CD14-positive monocyte (primary cell): ENCODE measurements around the gene CUL4A. TPM values are rescaled to one million over a fixed set of nuclear protein-coding genes. Genes with fewer than 3 reads are reported as not detected.

Experiments used
- DNase-seq, 3 donors: peaks; one replicate each; pipeline ENCODE4 v3.0.0-alpha.2; 2011 to 2022
- H2AFZ ChIP-seq: 2 replicates; pipeline ENCODE4 v1.6.0; 2012; ENCODE audit warnings: mild to moderate bottlenecking, low read depth, low read length, inconsistent platforms; ENCODE audit not compliant: insufficient read depth, poor library complexity, severe bottlenecking
- H3K27ac ChIP-seq, 2 donors: 1 replicate in 1 of 2; 2 replicates in 1 of 2; pipeline ENCODE4 v1.5.1; 2012 to 2013; ENCODE audit warnings: low read length in 2 of 2, control low read depth in 1 of 2, inconsistent platforms in 1 of 2, low read depth in 1 of 2, mild to moderate bottlenecking in 1 of 2
- H3K27me3 ChIP-seq, 2 donors: one replicate each; pipeline versions ENCODE4 v1.6.0 to v1.6.1; 2011 to 2013; ENCODE audit warnings: low read length in 2 of 2; ENCODE audit not compliant: control insufficient read depth in 2 of 2, insufficient read depth in 2 of 2
- H3K36me3 ChIP-seq, 2 donors: replicated peaks in 1 of 2; 1 replicate in 1 of 2; 2 replicates in 1 of 2; pipeline versions ENCODE4 v1.5.1 to v1.6.1; 2012 to 2013; ENCODE audit warnings: low read length in 2 of 2, control low read depth in 1 of 2, inconsistent platforms in 1 of 2, mild to moderate bottlenecking in 1 of 2; ENCODE audit not compliant: insufficient read depth in 2 of 2, control insufficient read depth in 1 of 2
- H3K4me1 ChIP-seq, 2 donors: 1 replicate in 1 of 2; 2 replicates in 1 of 2; pipeline versions ENCODE4 v1.5.1 to v1.6.1; 2012 to 2013; ENCODE audit warnings: low read length in 2 of 2, control low read depth in 1 of 2, inconsistent platforms in 1 of 2, mild to moderate bottlenecking in 1 of 2, moderate library complexity in 1 of 2; ENCODE audit not compliant: insufficient read depth in 2 of 2, control insufficient read depth in 1 of 2
- H3K4me2 ChIP-seq: replicated peaks from 2 replicates; pipeline ENCODE3; 2012; ENCODE audit warnings: low read length, moderate library complexity, mild to moderate bottlenecking; ENCODE audit not compliant: poor library complexity, severe bottlenecking; ENCODE audit errors: extremely low read depth
- H3K4me3 ChIP-seq, 3 experiments: fragments of 200-600 bp in 1 of 3; sonication (generic) in 1 of 3; replicated peaks in 1 of 3; 1 replicate in 2 of 3; 2 replicates in 1 of 3; pipeline ENCODE4 v1.5.1; 2011 to 2013; ENCODE audit warnings: low read length in 3 of 3, mild to moderate bottlenecking in 3 of 3, control low read depth in 2 of 3, low read depth in 2 of 3, inconsistent platforms in 1 of 3, moderate library complexity in 1 of 3
- H3K79me2 ChIP-seq: 2 replicates; pipeline ENCODE4 v1.6.0; 2012; ENCODE audit warnings: mild to moderate bottlenecking, control low read depth, inconsistent platforms, low read length, moderate library complexity; ENCODE audit not compliant: insufficient read depth
- H3K9ac ChIP-seq: 2 replicates; pipeline ENCODE4 v1.6.0; 2017; ENCODE audit warnings: low read length, mild to moderate bottlenecking; ENCODE audit not compliant: insufficient read depth, poor library complexity, severe bottlenecking
- H3K9me3 ChIP-seq, 2 donors: replicated peaks in 1 of 2; 1 replicate in 1 of 2; 2 replicates in 1 of 2; pipeline versions ENCODE4 v1.5.1 to v1.6.1; 2012 to 2013; ENCODE audit warnings: low read length in 2 of 2, control low read depth in 1 of 2; ENCODE audit not compliant: control insufficient read depth in 1 of 2, insufficient read depth in 1 of 2
- H4K20me1 ChIP-seq: 2 replicates; pipeline ENCODE4 v1.6.0; 2012; ENCODE audit warnings: mild to moderate bottlenecking, low read length, control low read depth, moderate library complexity; ENCODE audit not compliant: insufficient read depth
- H3K27ac Mint-ChIP-seq, 7 donors: one replicate each; pipeline ENCODE4 v1.8.0; 2020; ENCODE audit warnings: mild to moderate bottlenecking in 7 of 7, mixed read lengths in 7 of 7, moderate library complexity in 6 of 7, inconsistent platforms in 2 of 7
- H3K27me3 Mint-ChIP-seq, 3 donors: one replicate each; pipeline ENCODE4 v1.8.0; 2021 to 2022; ENCODE audit warnings: low read depth in 3 of 3, mild to moderate bottlenecking in 3 of 3, mixed read lengths in 3 of 3, moderate library complexity in 3 of 3, inconsistent platforms in 1 of 3
- H3K36me3 Mint-ChIP-seq, 2 donors: one replicate each; pipeline ENCODE4 v1.8.0; 2020; ENCODE audit warnings: mixed read lengths in 2 of 2, inconsistent platforms in 1 of 2, mild to moderate bottlenecking in 1 of 2
- H3K4me1 Mint-ChIP-seq: one replicate; pipeline ENCODE4 v1.8.0; 2020; ENCODE audit warnings: mild to moderate bottlenecking, mixed read lengths
- H3K4me3 Mint-ChIP-seq, 2 donors: one replicate each; pipeline ENCODE4 v1.8.0; 2020; ENCODE audit warnings: mild to moderate bottlenecking in 2 of 2, mixed read lengths in 2 of 2, moderate library complexity in 1 of 2
- H3K9me3 Mint-ChIP-seq, 7 donors: one replicate each; pipeline ENCODE4 v1.8.0; 2020 to 2022; ENCODE audit warnings: mixed read lengths in 7 of 7, mild to moderate bottlenecking in 6 of 7, moderate library complexity in 6 of 7, inconsistent platforms in 2 of 7
- CTCF ChIP-seq: fragments of 200-600 bp; IDR thresholded peaks from one replicate; pipeline ENCODE4 v1.8.0; 2022; ENCODE audit warnings: antibody characterized with exemption, mild to moderate bottlenecking
- WGBS: methylation state at CpG from one replicate; pipeline ENCODE4 v1.1.5; 2013; ENCODE audit warnings: missing lambda C conversion rate; ENCODE audit not compliant: insufficient coverage; 5-methylcytosine and 5-hydroxymethylcytosine counted together
- intact Hi-C, 2 donors: fragments of 100-400 bp; cut with micrococcal nuclease; formaldehyde crosslinking; loops; one replicate each; pipeline versions ENCODE4 v1.15.0 to v1.15.1; 2023
- polyA plus RNA-seq, 3 donors: library from polyadenylated mRNA; depleted of rRNA in 1 of 3; unstranded in 2 of 3; stranded (reverse) in 1 of 3; fragments of 300-500 nt in 2 of 3; fragments of >200 nt in 1 of 3; fragmentation: Illumina TruSeq in 2 of 3; gene quantifications; 1 replicate in 2 of 3; 2 replicates in 1 of 3; pipeline ENCODE4 v1.2.3, GENCODE V29; 2012 to 2021

Gene CUL4A
- polyA plus RNA-seq, 3 donors, result 32.0 to 53.9 (median 33.7) TPM

GRCh38 chr13:113226873-113227450 lies 17.5 kb downstream of the CUL4A start:
- WGBS, result 100% methylated on average over 6 of the region's 7 CpGs
- no peaks in the 10 kb centered on the region for H3K27me3 Mint-ChIP-seq

GRCh38 chr13:113229161-113229560 lies 19.7 kb downstream of the CUL4A start:
- no peak overlapping the region for H3K27ac Mint-ChIP-seq

More at GRCh38 chr13:113226873-113227450, 17.5 kb downstream of the CUL4A start:
- Histone ChIP-seq H2AFZ (no peak overlapping the region), H3K9me3 (no peaks in the 10 kb centered on the region), H3K27ac (no peak overlapping the region), H3K4me1 (no peaks in the 10 kb centered on the region), H4K20me1 (peaks cover 66% of the 10 kb centered on the region), H3K79me2 (peaks cover 20% of the 10 kb centered on the region), H3K27me3 (no peaks in the 10 kb centered on the region), H3K9ac (no peak overlapping the region), H3K4me3 (no peak overlapping the region), H3K4me2 (no peak overlapping the region), H3K36me3 (peaks cover 84 to 98% of the 10 kb centered on the region in 2 donors)
- no peak for DNase-seq
- Mint-ChIP-seq H3K4me3 (no peak overlapping the region), H3K36me3 (peaks cover 79 to 95% of the 10 kb centered on the region in 2 donors), H3K27ac (peak overlapping the region in 4 of 7 donors; percentile 48 to 74 (median 54)), H3K9me3 (no peaks in the 10 kb centered on the region), H3K4me1 (no peaks in the 10 kb centered on the region)
- no peak for TF ChIP-seq CTCF
- intact Hi-C loops, result no loop called here

More at GRCh38 chr13:113229161-113229560, 19.7 kb downstream of the CUL4A start:
- H3K4me3 Mint-ChIP-seq, result no peak overlapping the region
- WGBS, result 75% methylated on average over 2 of the region's 5 CpGs
- DNase-seq, result no peak
- H3K9me3 Mint-ChIP-seq, result no peaks in the 10 kb centered on the region
- Histone ChIP-seq H3K4me2 (no peak overlapping the region), H3K9ac (no peak overlapping the region), H3K36me3 (peaks cover 78 to 98% of the 10 kb centered on the region in 2 donors), H3K27ac (no peak overlapping the region), H3K27me3 (no peaks in the 10 kb centered on the region), H3K79me2 (peaks cover 6% of the 10 kb centered on the region), H2AFZ (no peak overlapping the region), H4K20me1 (peaks cover 46% of the 10 kb centered on the region), H3K9me3 (no peaks in the 10 kb centered on the region), H3K4me1 (no peaks in the 10 kb centered on the region), H3K4me3 (no peak overlapping the region)
- no peak for TF ChIP-seq CTCF
- intact Hi-C loops, result no loop called here
- no peaks in the 10 kb centered on the region for H3K27me3 Mint-ChIP-seq
- no peaks in the 10 kb centered on the region for H3K4me1 Mint-ChIP-seq
- H3K36me3 Mint-ChIP-seq, result peaks cover 79 to 94% of the 10 kb centered on the region in 2 donors
